NCI-H2107 treated with DMSO at 0.1 percent for 48 hours (cell line): ENCODE data around the gene COL12A1.
"Not testable (repeated sequence)": the region's sequence is repeated elsewhere in the genome, so short reads cannot be mapped to it uniquely, and the experiment has no call there.

Experiments
- DNase-seq: peaks from one replicate; lab custom pipeline; 2025; ENCODE audit not compliant: unreplicated experiment; lab: John Stamatoyannopoulos, UW

Gene COL12A1

GRCh38 chr6:75213112-75213511 lies 7.3 kb upstream of the COL12A1 start:
- DNase-seq, result no peak

GRCh38 chr6:75211920-75212590 lies 6.2 kb upstream of the COL12A1 start:
- no peak for DNase-seq

GRCh38 chr6:75210885-75211739 lies 5.3 kb upstream of the COL12A1 start:
- peak; percentile 62 for DNase-seq

DNA sequence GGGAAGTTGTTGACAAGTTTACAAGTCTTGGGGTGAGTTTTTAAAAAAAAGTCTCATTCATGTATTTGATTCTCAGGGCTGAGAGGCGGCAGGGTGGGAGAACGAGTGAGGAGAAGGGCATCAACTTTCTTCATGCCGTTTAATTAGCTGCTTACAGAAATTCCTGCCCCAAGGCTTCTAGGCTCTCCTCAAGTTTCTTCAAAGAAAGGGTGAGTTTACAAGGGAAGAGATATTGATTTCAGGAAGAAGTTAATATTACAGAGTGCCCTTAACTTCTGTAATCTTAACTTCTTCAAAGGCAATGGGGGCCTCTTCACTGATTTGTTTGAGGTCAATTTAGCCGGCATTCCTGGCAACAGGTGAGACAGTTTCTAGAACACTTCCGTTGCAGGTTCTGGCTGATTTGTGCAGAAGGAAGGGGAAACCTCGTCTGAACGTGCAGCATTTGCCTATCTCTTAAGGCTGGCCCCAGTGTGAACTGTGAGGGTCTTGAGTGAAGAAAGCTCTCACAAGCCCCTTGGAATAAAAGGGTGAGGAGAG lies 3.4 kb upstream of the COL12A1 start:
- no peak for DNase-seq

GRCh38 chr6:75208298-75209183 lies 2.7 kb upstream of the COL12A1 start:
- DNase-seq, result peak; percentile 39

DNA sequence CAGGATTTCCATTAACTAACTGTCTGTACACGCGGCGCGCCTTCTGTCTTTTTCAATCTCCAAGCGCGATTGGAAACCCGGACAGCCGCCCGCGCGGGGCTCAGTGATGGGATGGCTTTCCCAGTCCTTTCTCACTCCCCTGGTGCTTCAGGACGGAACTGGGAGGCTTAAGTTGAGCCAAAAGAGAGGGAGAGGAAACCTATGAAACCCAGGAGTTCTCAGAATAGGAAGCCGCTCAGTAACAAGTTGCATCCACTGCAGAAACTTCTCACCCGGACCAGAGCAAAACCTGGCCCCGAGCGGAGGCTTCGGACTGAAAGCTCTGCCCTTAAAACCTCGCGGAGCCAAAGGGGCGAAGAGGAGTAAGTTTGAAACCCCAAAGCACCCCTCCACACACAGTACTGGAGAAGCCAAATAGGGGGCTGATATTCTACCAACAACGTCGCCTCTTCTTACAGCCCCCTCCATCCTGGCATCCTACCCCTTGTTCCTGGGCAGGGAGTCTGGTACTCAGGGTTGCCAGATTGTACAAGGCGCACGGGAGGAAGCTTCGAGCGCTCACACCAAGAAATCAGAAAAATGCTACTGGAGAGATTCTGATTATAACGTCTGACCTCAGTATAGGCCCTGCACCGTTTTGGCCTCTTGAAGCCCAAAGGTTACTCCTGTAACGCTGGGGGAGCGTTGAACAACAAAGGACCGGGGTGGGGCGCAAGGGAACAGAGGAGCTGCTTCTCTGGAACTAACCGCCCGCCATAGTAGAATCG lies 906 bp upstream of the COL12A1 start:
- no peak for DNase-seq

GRCh38 chr6:75204959-75205775 lies 686 bp downstream of the COL12A1 start:
- DNase-seq, result no peak

DNA sequence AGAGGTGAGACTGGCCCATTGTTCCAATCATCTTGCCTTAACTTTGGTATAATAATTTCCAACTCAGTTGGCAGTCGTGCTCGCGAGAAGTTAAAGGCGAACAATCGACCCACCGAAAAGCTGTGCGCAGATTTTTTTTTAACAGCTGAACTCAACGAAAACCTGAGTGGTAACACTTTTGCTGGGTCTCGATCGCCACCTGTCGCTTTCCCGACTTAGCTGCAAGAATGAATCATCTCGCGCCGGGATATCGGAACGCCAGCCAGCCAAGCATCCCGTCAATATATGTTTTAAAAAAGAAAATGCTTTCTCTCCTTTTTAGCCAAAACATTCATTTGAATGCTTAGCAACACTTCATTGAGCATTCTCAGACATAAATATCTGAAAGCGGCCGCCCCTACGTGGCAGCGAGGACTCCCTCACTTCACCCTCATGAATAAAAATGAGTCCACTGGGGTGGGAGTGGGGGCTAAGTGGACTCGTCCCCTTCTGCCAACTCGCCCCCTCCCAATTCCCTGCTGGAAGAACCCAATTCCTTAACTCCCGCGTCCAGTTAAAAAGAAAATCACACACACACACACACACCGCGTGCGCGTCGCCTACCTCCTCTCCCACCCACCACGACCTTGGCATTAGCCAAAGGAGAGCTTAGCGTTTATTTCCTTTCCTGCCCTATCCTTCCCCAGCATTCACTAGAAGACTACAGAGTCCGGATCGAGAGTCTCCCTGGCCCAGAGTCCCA lies 1.5 kb downstream of the COL12A1 start:
- peak; percentile 53 for DNase-seq

GRCh38 chr6:75203721-75204120 lies 2.1 kb downstream of the COL12A1 start:
- DNase-seq, result no peak

- no peak for DNase-seq
These were observed 3.1 kb downstream of the COL12A1 start for GRCh38 chr6:75202676-75203131.

GRCh38 chr6:75201901-75202672 lies 3.8 kb downstream of the COL12A1 start:
- DNase-seq, result no peak

GRCh38 chr6:75201021-75201420 lies 4.8 kb downstream of the COL12A1 start:
- no peak for DNase-seq

DNA sequence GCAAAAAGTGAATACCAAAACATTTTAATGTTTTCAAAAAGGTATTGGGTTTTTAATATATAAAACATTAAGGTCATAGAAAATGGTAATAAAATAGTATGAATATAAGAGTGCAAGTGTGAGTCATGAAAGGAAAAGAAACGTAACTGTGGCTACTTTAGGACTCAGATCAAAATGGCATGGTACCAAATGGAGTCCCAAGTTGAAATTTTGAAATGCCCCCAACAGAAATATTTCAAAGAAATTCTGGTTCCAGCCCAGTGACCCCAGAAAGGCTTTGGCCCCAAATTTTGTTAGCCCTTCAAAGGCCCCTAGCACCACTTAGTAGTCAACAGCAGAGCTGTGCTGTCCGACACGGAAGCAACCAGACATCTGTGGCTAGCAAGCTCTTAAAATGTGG lies 6.0 kb downstream of the COL12A1 start:
- DNase-seq, result no peak

- no peak for DNase-seq
These were observed 9.7 kb downstream of the COL12A1 start for GRCh38 chr6:75196081-75196687.

- no peak for DNase-seq
These were observed 17.5 kb downstream of the COL12A1 start for GRCh38 chr6:75188221-75188925.

DNA sequence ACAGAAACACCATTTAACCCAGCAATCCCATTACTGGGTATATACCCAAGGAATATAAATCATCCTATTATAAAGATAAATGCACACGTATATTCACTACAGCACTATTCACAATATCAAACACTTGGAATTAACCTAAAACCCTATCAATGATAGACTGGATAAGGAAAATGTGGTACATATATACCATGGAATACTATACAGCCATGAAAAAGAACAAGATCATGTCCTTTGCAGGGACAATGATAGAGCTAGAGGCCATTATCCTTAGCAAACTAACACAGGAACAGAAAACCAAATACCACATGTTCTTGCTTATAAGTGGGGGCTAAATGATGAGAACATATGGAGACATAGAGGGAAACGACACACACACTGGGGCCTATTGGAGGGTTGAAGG lies 19.3 kb downstream of the COL12A1 start:
- not testable (repeated sequence) for DNase-seq

GRCh38 chr6:75183099-75183541 lies 22.7 kb downstream of the COL12A1 start:
- no peak for DNase-seq
